ENCODE measurements around the gene SLC17A2.
A peak's percentile ranks its signal among the peaks of the same experiment; 100 is the strongest.

The SLC17A2 gene, protein sequence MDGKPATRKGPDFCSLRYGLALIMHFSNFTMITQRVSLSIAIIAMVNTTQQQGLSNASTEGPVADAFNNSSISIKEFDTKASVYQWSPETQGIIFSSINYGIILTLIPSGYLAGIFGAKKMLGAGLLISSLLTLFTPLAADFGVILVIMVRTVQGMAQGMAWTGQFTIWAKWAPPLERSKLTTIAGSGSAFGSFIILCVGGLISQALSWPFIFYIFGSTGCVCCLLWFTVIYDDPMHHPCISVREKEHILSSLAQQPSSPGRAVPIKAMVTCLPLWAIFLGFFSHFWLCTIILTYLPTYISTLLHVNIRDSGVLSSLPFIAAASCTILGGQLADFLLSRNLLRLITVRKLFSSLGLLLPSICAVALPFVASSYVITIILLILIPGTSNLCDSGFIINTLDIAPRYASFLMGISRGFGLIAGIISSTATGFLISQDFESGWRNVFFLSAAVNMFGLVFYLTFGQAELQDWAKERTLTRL

DNA sequence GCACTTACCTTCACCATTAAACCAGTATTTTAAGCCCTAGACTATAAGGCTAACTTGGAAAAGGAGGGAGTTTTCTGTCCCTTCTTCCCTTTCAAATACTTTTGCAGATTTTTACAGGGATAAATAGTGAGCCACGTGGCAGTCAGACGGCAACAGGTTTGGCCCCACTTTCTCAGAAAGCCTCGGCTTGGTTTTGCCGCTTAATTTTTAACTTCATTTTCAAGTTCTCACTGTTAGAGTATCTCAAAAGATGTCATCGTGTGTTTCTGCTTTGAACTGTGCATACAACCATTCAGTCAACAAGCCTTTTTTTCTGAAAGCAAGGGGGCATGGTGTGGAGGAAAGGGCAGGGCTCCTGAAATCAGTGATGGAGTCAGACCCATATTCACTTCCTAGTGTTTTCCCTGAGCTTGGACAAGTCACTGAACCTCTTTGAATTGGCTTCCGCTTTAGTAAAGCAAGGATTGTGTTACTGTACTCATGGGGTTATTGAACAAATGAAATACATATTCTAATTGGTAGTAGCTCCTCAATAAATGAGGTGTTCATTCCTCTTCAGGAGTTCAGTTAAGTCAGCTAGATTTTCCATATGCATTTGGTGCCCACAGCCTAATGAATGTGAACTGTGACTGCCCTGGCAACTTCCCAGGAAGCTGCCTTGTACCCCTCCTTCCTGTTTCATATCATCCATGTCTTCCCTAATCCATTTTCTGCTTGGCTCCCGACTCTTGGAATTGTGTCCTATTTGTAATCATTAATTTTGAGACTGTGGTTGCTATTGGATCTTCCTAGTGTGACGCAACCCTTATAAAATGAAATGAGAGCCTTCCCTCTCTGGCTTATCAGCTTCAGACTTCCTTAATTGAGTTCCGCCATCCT, at the start of gene SLC17A2:
Gene SLC17A2 (minus strand): TSS at position 160 of the 879 bp plus-strand sequence. CDS start 4,895 bp downstream, outside the sequence.
- no peak within 1 kb of the TSS for H3K4me3 ChIP-seq (ENCODE audit: low read depth, low read length)
- no peak for DNase-seq (ENCODE audit: low read depth)
- TF ChIP-seq, protein P1, sequence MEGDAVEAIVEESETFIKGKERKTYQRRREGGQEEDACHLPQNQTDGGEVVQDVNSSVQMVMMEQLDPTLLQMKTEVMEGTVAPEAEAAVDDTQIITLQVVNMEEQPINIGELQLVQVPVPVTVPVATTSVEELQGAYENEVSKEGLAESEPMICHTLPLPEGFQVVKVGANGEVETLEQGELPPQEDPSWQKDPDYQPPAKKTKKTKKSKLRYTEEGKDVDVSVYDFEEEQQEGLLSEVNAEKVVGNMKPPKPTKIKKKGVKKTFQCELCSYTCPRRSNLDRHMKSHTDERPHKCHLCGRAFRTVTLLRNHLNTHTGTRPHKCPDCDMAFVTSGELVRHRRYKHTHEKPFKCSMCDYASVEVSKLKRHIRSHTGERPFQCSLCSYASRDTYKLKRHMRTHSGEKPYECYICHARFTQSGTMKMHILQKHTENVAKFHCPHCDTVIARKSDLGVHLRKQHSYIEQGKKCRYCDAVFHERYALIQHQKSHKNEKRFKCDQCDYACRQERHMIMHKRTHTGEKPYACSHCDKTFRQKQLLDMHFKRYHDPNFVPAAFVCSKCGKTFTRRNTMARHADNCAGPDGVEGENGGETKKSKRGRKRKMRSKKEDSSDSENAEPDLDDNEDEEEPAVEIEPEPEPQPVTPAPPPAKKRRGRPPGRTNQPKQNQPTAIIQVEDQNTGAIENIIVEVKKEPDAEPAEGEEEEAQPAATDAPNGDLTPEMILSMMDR (conservative IDR thresholded peaks at IDR 0.05; ENCODE audit: low read depth, low read length), result no peak

DNA sequence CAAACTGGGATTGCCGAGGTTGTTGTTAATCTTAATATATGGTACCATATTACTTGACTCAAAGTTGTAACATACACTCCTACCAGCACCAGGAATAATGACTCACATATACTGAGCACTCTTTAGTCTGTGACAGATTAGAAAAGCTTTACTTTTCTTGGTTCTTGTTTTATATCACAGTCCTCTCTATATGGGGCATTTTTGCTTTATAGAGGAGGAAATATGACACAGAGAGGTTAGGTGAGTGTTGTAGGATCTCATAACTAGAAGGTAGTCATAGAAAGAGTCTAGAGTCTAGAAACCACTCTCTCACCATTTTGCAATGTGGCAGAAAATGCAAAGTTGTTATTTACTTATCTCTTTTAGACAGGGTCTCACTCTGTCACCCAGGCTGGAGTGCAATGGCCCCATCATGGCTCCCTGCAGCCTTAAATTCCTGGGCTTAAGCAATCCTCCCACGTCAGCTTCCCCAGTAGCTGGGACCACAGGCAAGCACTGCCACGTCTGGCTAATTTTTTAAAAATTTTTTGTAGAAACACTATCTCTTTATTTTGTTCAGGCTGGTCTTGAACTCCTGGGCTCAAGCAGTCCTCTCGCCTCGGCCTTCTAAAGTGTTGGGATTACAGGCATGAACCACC, 45.6 kb upstream of the SLC17A2 start:
- H3K4me3 ChIP-seq (ENCODE audit: low read depth, low read length), result no peak overlapping the region
- TF ChIP-seq, protein P1 (conservative IDR thresholded peaks at IDR 0.05; ENCODE audit: low read depth, low read length), result no peak
- DNase-seq (ENCODE audit: low read depth), result no peak

DNA sequence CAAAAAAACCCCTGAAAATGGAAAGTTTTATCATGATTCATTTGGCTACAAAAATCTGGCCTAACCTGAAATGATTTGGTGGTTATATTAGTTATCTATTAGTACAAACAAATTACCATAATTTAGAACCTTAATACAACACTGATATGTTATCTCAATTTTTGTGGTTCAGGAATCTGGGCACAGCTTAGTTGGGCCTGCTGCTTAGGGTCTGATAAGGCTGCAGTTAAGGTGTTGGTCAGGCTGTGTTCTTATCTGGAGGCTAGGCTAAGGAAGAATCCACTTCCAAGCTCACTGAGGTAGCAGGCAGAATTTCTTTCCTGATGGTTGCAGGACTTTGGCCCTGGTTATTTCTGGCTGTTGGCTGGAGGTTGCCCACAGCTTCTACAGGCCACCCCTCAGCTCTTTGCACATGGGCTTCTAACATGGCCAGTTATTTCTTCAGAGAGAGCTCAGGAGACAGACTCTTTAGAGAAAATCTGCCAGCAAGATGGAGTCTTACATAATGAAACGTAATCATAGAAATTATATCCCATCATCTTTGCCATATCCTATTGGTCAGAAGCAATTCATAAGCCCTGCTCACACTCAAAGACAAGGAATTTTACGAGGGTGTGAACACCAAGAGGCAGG, 43.5 kb upstream of the SLC17A2 start:
- TF ChIP-seq, protein P1 (conservative IDR thresholded peaks at IDR 0.05; ENCODE audit: low read depth, low read length), result no peak
- H3K4me3 ChIP-seq (ENCODE audit: low read depth, low read length), result no peak overlapping the region
- no peak for DNase-seq (ENCODE audit: low read depth)

DNA sequence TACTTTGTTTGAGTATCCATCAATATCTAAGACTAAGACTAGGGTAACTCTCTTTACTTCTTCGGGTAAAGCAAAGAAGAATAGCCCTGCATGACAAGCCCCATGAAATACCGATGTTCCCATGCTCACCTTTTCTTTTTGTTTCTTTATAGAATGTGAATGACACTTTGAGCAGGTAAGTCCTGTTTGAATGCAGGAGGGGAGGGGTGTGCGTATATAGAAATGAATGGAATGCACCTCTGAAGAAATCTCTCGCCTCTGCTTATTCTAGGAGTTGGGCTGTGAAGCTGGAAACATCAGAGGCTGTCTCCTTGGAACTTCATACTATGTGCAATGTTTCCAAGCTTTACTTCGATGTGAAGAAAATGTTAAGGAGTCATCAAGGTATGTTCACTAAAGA, 42.4 kb upstream of the SLC17A2 start:
- TF ChIP-seq, protein P1 (conservative IDR thresholded peaks at IDR 0.05; ENCODE audit: low read depth, low read length), result no peak
- DNase-seq (ENCODE audit: low read depth), result no peak
- no peak overlapping the region for H3K4me3 ChIP-seq (ENCODE audit: low read depth, low read length)

DNA sequence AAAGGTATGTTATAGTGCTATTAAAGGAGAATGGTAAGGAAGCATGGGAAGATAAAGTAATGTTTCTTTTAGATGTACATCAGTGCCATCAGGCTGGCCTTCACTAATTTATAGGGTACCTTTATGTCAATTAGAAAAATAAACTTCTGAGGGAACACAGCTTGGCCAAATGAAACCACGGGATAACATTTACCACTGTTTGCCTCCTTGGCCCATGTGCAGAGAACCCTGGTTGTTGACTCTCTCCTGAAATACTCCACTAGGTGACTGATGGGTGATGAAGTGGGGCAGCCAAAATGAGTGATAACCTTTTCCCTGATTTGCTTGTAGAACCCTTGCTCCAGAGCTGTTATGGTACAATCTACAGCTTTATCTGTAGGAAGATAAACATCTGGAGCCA, 41.6 kb upstream of the SLC17A2 start:
- H3K4me3 ChIP-seq (ENCODE audit: low read depth, low read length), result no peak overlapping the region
- TF ChIP-seq, protein P1 (conservative IDR thresholded peaks at IDR 0.05; ENCODE audit: low read depth, low read length), result no peak

DNA sequence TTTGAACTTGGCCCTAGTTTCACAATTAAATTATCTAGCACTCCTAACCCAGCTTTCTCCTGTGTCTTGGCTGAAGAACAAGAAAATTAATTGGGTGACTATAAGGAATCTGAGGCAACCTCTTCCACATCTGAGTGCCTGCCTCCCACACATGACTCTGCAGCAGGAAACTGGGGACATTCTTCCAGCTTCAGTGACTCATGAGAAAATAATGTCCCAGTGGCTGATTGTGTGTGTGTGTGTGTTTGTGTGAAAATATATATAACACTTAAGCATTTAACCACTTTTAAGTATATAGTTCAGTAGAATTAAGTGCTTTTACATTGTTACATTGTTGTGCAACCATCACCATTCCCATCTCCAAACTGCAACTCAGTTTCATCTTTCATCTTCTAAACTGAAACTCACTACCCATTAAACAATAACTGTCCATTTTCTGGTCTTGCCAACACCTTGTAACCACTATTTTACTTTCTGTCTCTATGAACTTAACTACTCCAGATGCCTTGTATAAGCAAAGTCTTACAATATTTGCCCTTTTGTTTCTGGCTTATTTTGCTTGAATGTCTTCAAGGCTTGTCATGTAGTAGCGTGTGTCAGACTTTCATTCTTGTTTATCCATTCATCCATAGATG, 40.8 kb upstream of the SLC17A2 start:
- peak; percentile 93 for DNase-seq (ENCODE audit: low read depth)
- H3K4me3 ChIP-seq (ENCODE audit: low read depth, low read length), result no peak overlapping the region
- TF ChIP-seq, protein P1 (conservative IDR thresholded peaks at IDR 0.05; ENCODE audit: low read depth, low read length), result no peak

More for the DNA sequence above, 41.6 kb upstream of the SLC17A2 start:
- no peak for DNase-seq (ENCODE audit: low read depth)
